ENCODE measurements around the gene NAIF1. TPM values are rescaled to one million over a fixed set of nuclear protein-coding genes. Genes with fewer than 3 reads are reported as not detected.
A peak's percentile ranks its signal among the peaks of the same experiment; 100 is the strongest.

Gene NAIF1
- total and polyA plus RNA-seq, 2 donors from 2014 or later = 9.7 to 12.3 TPM

DNA sequence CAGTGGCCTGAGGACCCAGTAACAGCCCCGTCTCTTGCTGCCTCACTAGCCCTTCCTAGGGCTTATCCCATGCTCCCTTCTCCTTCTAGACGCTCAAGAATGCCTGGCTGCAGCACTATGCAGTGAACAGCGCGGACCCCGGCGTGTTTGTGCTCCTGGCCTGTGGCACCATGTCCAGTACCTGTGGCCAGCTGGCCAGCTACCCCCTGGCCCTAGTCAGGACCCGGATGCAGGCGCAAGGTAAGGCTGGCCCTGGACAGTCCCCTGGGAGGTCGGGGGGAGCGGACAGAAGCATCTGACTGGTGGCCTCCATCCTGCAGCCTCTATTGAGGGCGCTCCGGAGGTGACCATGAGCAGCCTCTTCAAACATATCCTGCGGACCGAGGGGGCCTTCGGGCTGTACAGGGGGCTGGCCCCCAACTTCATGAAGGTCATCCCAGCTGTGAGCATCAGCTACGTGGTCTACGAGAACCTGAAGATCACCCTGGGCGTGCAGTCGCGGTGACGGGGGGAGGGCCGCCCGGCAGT lies 39.9 kb upstream of the NAIF1 start:
- no peak overlapping the region for H3K4me3 ChIP-seq (ENCODE audit: low read length in 3 of 3)
- peaks cover 6 to 53% (median 34%) of the 10 kb centered on the region in 3 donors for H3K36me3 ChIP-seq (ENCODE audit: control insufficient read depth in 2 of 3, insufficient read depth in 3 of 3, low read length in 3 of 3)
- peak in 2 of 5 donors; percentile 31 to 69 for DNase-seq
- TF ChIP-seq, protein P1, sequence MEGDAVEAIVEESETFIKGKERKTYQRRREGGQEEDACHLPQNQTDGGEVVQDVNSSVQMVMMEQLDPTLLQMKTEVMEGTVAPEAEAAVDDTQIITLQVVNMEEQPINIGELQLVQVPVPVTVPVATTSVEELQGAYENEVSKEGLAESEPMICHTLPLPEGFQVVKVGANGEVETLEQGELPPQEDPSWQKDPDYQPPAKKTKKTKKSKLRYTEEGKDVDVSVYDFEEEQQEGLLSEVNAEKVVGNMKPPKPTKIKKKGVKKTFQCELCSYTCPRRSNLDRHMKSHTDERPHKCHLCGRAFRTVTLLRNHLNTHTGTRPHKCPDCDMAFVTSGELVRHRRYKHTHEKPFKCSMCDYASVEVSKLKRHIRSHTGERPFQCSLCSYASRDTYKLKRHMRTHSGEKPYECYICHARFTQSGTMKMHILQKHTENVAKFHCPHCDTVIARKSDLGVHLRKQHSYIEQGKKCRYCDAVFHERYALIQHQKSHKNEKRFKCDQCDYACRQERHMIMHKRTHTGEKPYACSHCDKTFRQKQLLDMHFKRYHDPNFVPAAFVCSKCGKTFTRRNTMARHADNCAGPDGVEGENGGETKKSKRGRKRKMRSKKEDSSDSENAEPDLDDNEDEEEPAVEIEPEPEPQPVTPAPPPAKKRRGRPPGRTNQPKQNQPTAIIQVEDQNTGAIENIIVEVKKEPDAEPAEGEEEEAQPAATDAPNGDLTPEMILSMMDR (IDR thresholded peaks at IDR 0.05; ENCODE audit: borderline replicate concordance, extremely low read depth, insufficient read depth) = no peak
- no peak overlapping the region for H3K9ac ChIP-seq (ENCODE audit: low read length in 3 of 3)
- peak overlapping the region; percentile 40 to 49 for H3K27ac ChIP-seq (ENCODE audit: low read depth in 2 of 2, low read length in 2 of 2)
- FAIRE-seq = no peak
- no peaks in the 10 kb centered on the region for H3K9me3 ChIP-seq (ENCODE audit: control insufficient read depth in 2 of 3, insufficient read depth in 1 of 3, low read length in 3 of 3)
- H3K27me3 ChIP-seq (ENCODE audit: control insufficient read depth, insufficient read depth, low read length) = no peaks in the 10 kb centered on the region
- peaks cover 0 to 31% (median 28%) of the 10 kb centered on the region in 3 donors for H3K4me1 ChIP-seq (ENCODE audit: control insufficient read depth in 2 of 3, insufficient read depth in 2 of 3, low read depth in 1 of 3, low read length in 3 of 3)
- intact Hi-C loops (cut with DNase I) = no loop called here

GRCh38 chr9:128106181-128106939 lies 39.2 kb upstream of the NAIF1 start:
- H3K27ac ChIP-seq (ENCODE audit: low read depth in 2 of 2, low read length in 2 of 2) = peak overlapping the region in 1 of 2 donors; percentile 40
- FAIRE-seq (no peak), DNase-seq (peak in 2 of 5 donors; percentile 31 to 74)
- H3K36me3 ChIP-seq (ENCODE audit: control insufficient read depth in 2 of 3, insufficient read depth in 3 of 3, low read length in 3 of 3) = peaks cover 6 to 58% (median 34%) of the 10 kb centered on the region in 3 donors
- H3K9ac ChIP-seq (ENCODE audit: low read length in 3 of 3) = no peak overlapping the region
- no peaks in the 10 kb centered on the region for H3K9me3 ChIP-seq (ENCODE audit: control insufficient read depth in 2 of 3, insufficient read depth in 1 of 3, low read length in 3 of 3)
- TF ChIP-seq, protein P1 (IDR thresholded peaks at IDR 0.05; ENCODE audit: borderline replicate concordance, extremely low read depth, insufficient read depth) = no peak
- no peak overlapping the region for H3K4me3 ChIP-seq (ENCODE audit: low read length in 3 of 3)
- peaks cover 0 to 35% (median 32%) of the 10 kb centered on the region in 3 donors for H3K4me1 ChIP-seq (ENCODE audit: control insufficient read depth in 2 of 3, insufficient read depth in 2 of 3, low read depth in 1 of 3, low read length in 3 of 3)
- no peaks in the 10 kb centered on the region for H3K27me3 ChIP-seq (ENCODE audit: control insufficient read depth, insufficient read depth, low read length)
- intact Hi-C loops (cut with DNase I) = no loop called here

- Histone ChIP-seq H3K27me3 (ENCODE audit: control insufficient read depth, insufficient read depth, low read length) (no peaks in the 10 kb centered on the region), H3K9ac (ENCODE audit: low read length in 3 of 3) (no peak overlapping the region), H3K4me1 (ENCODE audit: control insufficient read depth in 2 of 3, insufficient read depth in 2 of 3, low read depth in 1 of 3, low read length in 3 of 3) (peaks cover 0 to 42% (median 35%) of the 10 kb centered on the region in 3 donors), H3K27ac (ENCODE audit: low read depth in 2 of 2, low read length in 2 of 2) (peak overlapping the region in 1 of 2 donors; percentile 34), H3K36me3 (ENCODE audit: control insufficient read depth in 2 of 3, insufficient read depth in 3 of 3, low read length in 3 of 3) (peaks cover 6 to 58% (median 40%) of the 10 kb centered on the region in 3 donors), H3K4me3 (ENCODE audit: low read length in 3 of 3) (no peak overlapping the region), H3K9me3 (ENCODE audit: control insufficient read depth in 2 of 3, insufficient read depth in 1 of 3, low read length in 3 of 3) (no peaks in the 10 kb centered on the region)
- DNase-seq (peak in 2 of 5 donors; percentile 33 to 63), FAIRE-seq (no peak)
- TF ChIP-seq, protein P1 (IDR thresholded peaks at IDR 0.05; ENCODE audit: borderline replicate concordance, extremely low read depth, insufficient read depth) = no peak
- intact Hi-C loops (cut with DNase I) = no loop called here
These were observed 38.5 kb upstream of the NAIF1 start for GRCh38 chr9:128105538-128106175.

All from kidney (tissue), 14 donors.